NB4 (cell line): ENCODE measurements around the gene CWC25.

ENCODE experiments used
- DNase-seq: peaks from one replicate; pipeline ENCODE4 v3.0.0; 2010; ENCODE audit warnings: low read depth
- H3K4me3 ChIP-seq: one replicate; pipeline ENCODE4 v1.5.1; 2011; ENCODE audit warnings: mild to moderate bottlenecking, low read depth, low read length, moderate library complexity
- CTCF ChIP-seq: IDR thresholded peaks from one replicate; pipeline ENCODE4 v1.5.1; 2012; ENCODE audit warnings: low read depth, low read length
- MAX ChIP-seq: IDR thresholded peaks from 2 replicates; pipeline ENCODE4 v1.6.1; 2011; ENCODE audit warnings: low read depth, low read length
- MYC ChIP-seq: IDR thresholded peaks from 2 replicates; pipeline ENCODE4 v1.6.1; 2011; ENCODE audit warnings: low read depth, low read length
- POLR2A ChIP-seq: IDR thresholded peaks from 2 replicates; pipeline ENCODE4 v1.6.1; 2011; ENCODE audit warnings: mild to moderate bottlenecking; ENCODE audit not compliant: insufficient read length; ENCODE audit errors: extremely low read depth

The CWC25 gene

GRCh38 chr17:38766341-38766740 lies 58.8 kb downstream of the CWC25 start:
- H3K4me3 ChIP-seq: no peak overlapping the region
- TF ChIP-seq MAX (no peak), CTCF (no peak), MYC (no peak), POLR2A (no peak)
- no peak for DNase-seq

GRCh38 chr17:38762231-38762630 lies 62.9 kb downstream of the CWC25 start:
- no peak overlapping the region for H3K4me3 ChIP-seq
- no peak for DNase-seq
- TF ChIP-seq POLR2A: no peak
- TF ChIP-seq CTCF: no peak
- no peak for TF ChIP-seq MYC
- TF ChIP-seq MAX: no peak

GRCh38 chr17:38761612-38762011 lies 63.5 kb downstream of the CWC25 start:
- H3K4me3 ChIP-seq: no peak overlapping the region
- peak; percentile 71 for DNase-seq
- no peak for TF ChIP-seq MAX
- peak; percentile 71 for TF ChIP-seq CTCF

- no peak for DNase-seq
- peak overlapping the region; percentile 96 for H3K4me3 ChIP-seq
- TF ChIP-seq MAX (no peak), CTCF (no peak), MYC (no peak), POLR2A (no peak)
Observed at GRCh38 chr17:38753071-38753506, 72.0 kb downstream of the CWC25 start.

- peak within 1 kb of the TSS; percentile 96 for H3K4me3 ChIP-seq
- no peak for TF ChIP-seq CTCF
- TF ChIP-seq MAX: peak; percentile 100
- TF ChIP-seq MYC: peak; percentile 98
- TF ChIP-seq POLR2A: peak; percentile 76
Observed at GRCh38 chr17:38752308-38753070, 72.6 kb downstream of the CWC25 start, which contains the start of gene PSMB3. TSS of gene PSMB3 (plus strand) at chr17:38752741. CDS start at chr17:38752827, 86 bp downstream.

More at GRCh38 chr17:38752308-38753070, 72.6 kb downstream of the CWC25 start, which contains the start of gene PSMB3:
- DNase-seq: peak; percentile 100
